ENCODE results near the gene CDH11. TPM values are rescaled to one million over a fixed set of nuclear protein-coding genes. Genes with fewer than 3 reads are reported as not detected.

CDH11 gene
- polyA plus RNA-seq, 1 donor (not counting 4 experiments of a cell fraction or from before 2014, with no cell fraction given), result 36.8 TPM

DNA sequence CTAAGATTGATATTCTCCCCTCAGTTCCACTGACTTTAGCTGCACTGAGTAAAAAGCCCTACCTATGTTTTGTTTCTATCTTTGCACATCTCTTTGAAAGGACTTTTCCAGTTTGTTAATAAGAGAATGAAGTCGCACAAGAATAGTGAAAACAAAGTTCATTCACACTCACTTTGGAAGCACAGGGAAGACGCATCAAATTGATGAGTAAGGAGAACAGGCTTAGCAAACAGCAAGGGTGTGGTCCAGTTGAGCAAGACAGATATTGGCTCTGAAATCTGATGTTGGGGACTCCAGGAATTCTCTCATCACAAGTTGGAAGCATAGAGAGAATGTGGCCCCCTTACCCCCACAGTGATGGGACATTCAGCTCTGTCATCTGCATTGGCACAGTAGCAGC lies 221.3 kb downstream of the CDH11 start:
- Histone ChIP-seq H3K79me2 (ENCODE audit: control insufficient read depth, insufficient read depth, low read length) (no peaks in the 10 kb centered on the region), H3K9ac (ENCODE audit: control insufficient read depth, extremely low read depth, insufficient read depth, low read length) (no peak overlapping the region), H3K27me3 (ENCODE audit: control insufficient read depth, extremely low read depth, insufficient read depth, low read length) (no peaks in the 10 kb centered on the region), H3K4me2 (ENCODE audit: control insufficient read depth, extremely low read depth, insufficient read depth, low read depth, low read length) (no peak overlapping the region), H3K27ac (ENCODE audit: control insufficient read depth, insufficient read depth, low read length) (no peak overlapping the region), H3K9me1 (ENCODE audit: control insufficient read depth, extremely low read depth, insufficient read depth, low read length) (no peaks in the 10 kb centered on the region), H3K4me3 (ENCODE audit: control insufficient read depth in 2 of 3, extremely low read depth in 1 of 3, insufficient read depth in 2 of 3, low read depth in 1 of 3, low read length in 3 of 3) (no peak overlapping the region), H3K9me3 (ENCODE audit: control insufficient read depth, low read depth, low read length) (no peaks in the 10 kb centered on the region), H3K4me1 (ENCODE audit: control insufficient read depth, extremely low read depth, insufficient read depth, low read length) (no peaks in the 10 kb centered on the region), H2AFZ (ENCODE audit: control insufficient read depth, low read length) (no peak overlapping the region), H3K36me3 (ENCODE audit: control insufficient read depth in 2 of 2, extremely low read depth in 1 of 2, insufficient read depth in 2 of 2, low read length in 2 of 2) (no peaks in the 10 kb centered on the region), H4K20me1 (ENCODE audit: control insufficient read depth, extremely low read depth, insufficient read depth, low read length) (no peaks in the 10 kb centered on the region)
- DNase-seq (ENCODE audit: low read depth, low spot score), result no peak
- TF ChIP-seq, protein P1, sequence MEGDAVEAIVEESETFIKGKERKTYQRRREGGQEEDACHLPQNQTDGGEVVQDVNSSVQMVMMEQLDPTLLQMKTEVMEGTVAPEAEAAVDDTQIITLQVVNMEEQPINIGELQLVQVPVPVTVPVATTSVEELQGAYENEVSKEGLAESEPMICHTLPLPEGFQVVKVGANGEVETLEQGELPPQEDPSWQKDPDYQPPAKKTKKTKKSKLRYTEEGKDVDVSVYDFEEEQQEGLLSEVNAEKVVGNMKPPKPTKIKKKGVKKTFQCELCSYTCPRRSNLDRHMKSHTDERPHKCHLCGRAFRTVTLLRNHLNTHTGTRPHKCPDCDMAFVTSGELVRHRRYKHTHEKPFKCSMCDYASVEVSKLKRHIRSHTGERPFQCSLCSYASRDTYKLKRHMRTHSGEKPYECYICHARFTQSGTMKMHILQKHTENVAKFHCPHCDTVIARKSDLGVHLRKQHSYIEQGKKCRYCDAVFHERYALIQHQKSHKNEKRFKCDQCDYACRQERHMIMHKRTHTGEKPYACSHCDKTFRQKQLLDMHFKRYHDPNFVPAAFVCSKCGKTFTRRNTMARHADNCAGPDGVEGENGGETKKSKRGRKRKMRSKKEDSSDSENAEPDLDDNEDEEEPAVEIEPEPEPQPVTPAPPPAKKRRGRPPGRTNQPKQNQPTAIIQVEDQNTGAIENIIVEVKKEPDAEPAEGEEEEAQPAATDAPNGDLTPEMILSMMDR (optimal IDR thresholded peaks at IDR 0.05 in 1 of 3, IDR thresholded peaks at IDR 0.05 in 1 of 3, conservative IDR thresholded peaks at IDR 0.05 in 1 of 3; ENCODE audit: extremely low read depth in 1 of 3, insufficient read depth in 2 of 3, low read length in 3 of 3), result no peak
- no peak for TF ChIP-seq EZH2 (IDR thresholded peaks at IDR 0.05; ENCODE audit: low read length)
- no peak for FAIRE-seq
- dilution Hi-C loops (cut with MboI; ENCODE audit: extremely low pct_ligation_motif_present, low sequenced_read_pairs), result no loop called here

DNA sequence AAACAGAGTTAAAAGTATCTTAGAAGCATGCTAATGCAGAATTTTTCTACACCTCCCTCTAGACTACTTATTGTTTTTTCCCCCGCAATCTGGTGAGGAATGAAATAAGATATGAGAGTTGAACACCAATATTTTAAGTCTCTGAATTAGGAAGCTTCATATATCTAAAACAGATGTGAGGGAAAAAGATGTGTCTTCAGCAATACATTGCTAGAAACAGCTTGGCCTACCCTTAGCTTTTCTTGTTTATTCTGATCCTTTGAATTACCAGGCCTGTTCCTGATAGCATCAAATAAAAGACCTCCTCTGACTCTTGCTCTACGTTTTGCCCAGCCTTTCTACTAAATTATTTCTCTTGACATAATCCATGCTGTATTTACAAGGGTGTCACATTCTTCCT lies 221.8 kb downstream of the CDH11 start:
- no peak for DNase-seq (ENCODE audit: low read depth, low spot score)
- H3K4me1 ChIP-seq (ENCODE audit: control insufficient read depth, extremely low read depth, insufficient read depth, low read length), result no peaks in the 10 kb centered on the region
- H3K9ac ChIP-seq (ENCODE audit: control insufficient read depth, extremely low read depth, insufficient read depth, low read length), result no peak overlapping the region
- H3K27ac ChIP-seq (ENCODE audit: control insufficient read depth, insufficient read depth, low read length), result no peak overlapping the region
- no peaks in the 10 kb centered on the region for H3K27me3 ChIP-seq (ENCODE audit: control insufficient read depth, extremely low read depth, insufficient read depth, low read length)
- H3K9me3 ChIP-seq (ENCODE audit: control insufficient read depth, low read depth, low read length), result no peaks in the 10 kb centered on the region
- H2AFZ ChIP-seq (ENCODE audit: control insufficient read depth, low read length), result no peak overlapping the region
- no peak for FAIRE-seq
- H3K4me3 ChIP-seq (ENCODE audit: control insufficient read depth in 2 of 3, extremely low read depth in 1 of 3, insufficient read depth in 2 of 3, low read depth in 1 of 3, low read length in 3 of 3), result no peak overlapping the region
- no peaks in the 10 kb centered on the region for H3K79me2 ChIP-seq (ENCODE audit: control insufficient read depth, insufficient read depth, low read length)
- dilution Hi-C loops (cut with MboI; ENCODE audit: extremely low pct_ligation_motif_present, low sequenced_read_pairs), result no loop called here
- TF ChIP-seq, protein P1 (optimal IDR thresholded peaks at IDR 0.05 in 1 of 3, IDR thresholded peaks at IDR 0.05 in 1 of 3, conservative IDR thresholded peaks at IDR 0.05 in 1 of 3; ENCODE audit: extremely low read depth in 1 of 3, insufficient read depth in 2 of 3, low read length in 3 of 3), result no peak
- no peak for TF ChIP-seq EZH2 (IDR thresholded peaks at IDR 0.05; ENCODE audit: low read length)
- no peaks in the 10 kb centered on the region for H4K20me1 ChIP-seq (ENCODE audit: control insufficient read depth, extremely low read depth, insufficient read depth, low read length)
- H3K4me2 ChIP-seq (ENCODE audit: control insufficient read depth, extremely low read depth, insufficient read depth, low read depth, low read length), result no peak overlapping the region
- H3K9me1 ChIP-seq (ENCODE audit: control insufficient read depth, extremely low read depth, insufficient read depth, low read length), result no peaks in the 10 kb centered on the region
- no peaks in the 10 kb centered on the region for H3K36me3 ChIP-seq (ENCODE audit: control insufficient read depth in 2 of 2, extremely low read depth in 1 of 2, insufficient read depth in 2 of 2, low read length in 2 of 2)
